K562 (cell line): Measurements from ENCODE around the gene PPIF. TPM values are rescaled to one million over a fixed set of nuclear protein-coding genes. Genes with fewer than 3 reads are reported as not detected.
A peak's percentile ranks its signal among the peaks of the same experiment; 100 is the strongest.

Source experiments
- BACH1 ChIP-seq: fragments of 200-800 bp; sonication (Bioruptor generic); IDR thresholded peaks from 2 replicates; pipeline ENCODE4 v1.6.1; 2016; ENCODE audit warnings: missing genetic modification characterization, missing compliant biosample characterization
- CBX5 ChIP-seq: IDR thresholded peaks from 2 replicates; pipeline ENCODE4 v1.6.1; 2014; ENCODE audit warnings: low read depth, borderline replicate concordance
- FOXA1 ChIP-seq: fragments of 450-650 bp; IDR thresholded peaks from 2 replicates; pipeline ENCODE4 v1.6.1; 2016; ENCODE audit warnings: mild to moderate bottlenecking, borderline replicate concordance
- FOXK2 ChIP-seq, 2 experiments: fragments of 450-650 bp; IDR thresholded peaks in 1 of 2; conservative IDR thresholded peaks in 1 of 2; 2 replicates each; pipeline ENCODE4 v1.6.1; 2016; ENCODE audit warnings: low read depth in 2 of 2, mild to moderate bottlenecking in 1 of 2
- GATAD2B ChIP-seq: fragments of 450-650 bp; IDR thresholded peaks from 2 replicates; pipeline ENCODE4 v1.6.1; 2017; ENCODE audit warnings: mild to moderate bottlenecking, borderline replicate concordance
- LCOR ChIP-seq: sonication (generic); formaldehyde crosslinking; IDR thresholded peaks from 2 replicates; pipeline ENCODE4 v1.8.0; 2022; ENCODE audit warnings: mild to moderate bottlenecking, missing genetic modification reagents
- MAZ ChIP-seq, 2 experiments: fragments of 450-650 bp in 1 of 2; sonication (generic) in 1 of 2; formaldehyde crosslinking; IDR thresholded peaks in 1 of 2; conservative IDR thresholded peaks in 1 of 2; 2 replicates each; pipeline versions ENCODE4 v1.4.0 to v1.5.0; 2020; ENCODE audit warnings: mild to moderate bottlenecking in 1 of 2, missing genetic modification reagents in 1 of 2
- MTA2 ChIP-seq: fragments of 450-650 bp; IDR thresholded peaks from 2 replicates; pipeline ENCODE4 v1.6.1; 2016; ENCODE audit warnings: low read depth
- PML ChIP-seq: IDR thresholded peaks from 2 replicates; pipeline ENCODE4 v1.6.1; 2012; ENCODE audit warnings: low read length, inconsistent platforms
- SMARCC2 ChIP-seq: fragments of 450-650 bp; IDR thresholded peaks from 2 replicates; pipeline ENCODE4 v1.6.1; 2017; ENCODE audit warnings: antibody characterized with exemption, moderate library complexity, mild to moderate bottlenecking, low read depth
- SMC3 ChIP-seq: conservative IDR thresholded peaks from 2 replicates; pipeline ENCODE4 v1.6.1; 2011; ENCODE audit warnings: low read depth, low read length, improper control_type of control experiment; ENCODE audit not compliant: insufficient read depth
- STAT5B ChIP-seq: fragments of 250-450 bp; sonication (Bioruptor Pico); IDR thresholded peaks from 2 replicates; pipeline ENCODE4 v1.8.0; 2021; ENCODE audit warnings: mild to moderate bottlenecking, inconsistent platforms
- YY1 ChIP-seq, 3 experiments: IDR thresholded peaks; 2 replicates each; pipeline ENCODE4 v1.6.1; 2011; ENCODE audit warnings: low read length in 2 of 3, mild to moderate bottlenecking in 2 of 3, moderate library complexity in 2 of 3, borderline replicate concordance in 1 of 3, control low read depth in 1 of 3, low read depth in 1 of 3; ENCODE audit not compliant: insufficient read depth in 3 of 3, insufficient replicate concordance in 2 of 3, control insufficient read depth in 1 of 3, insufficient read length in 1 of 3; ENCODE audit errors: extremely low read depth in 1 of 3
- ZBTB11 ChIP-seq, 3 experiments: fragments of 200-800 bp in 1 of 3; fragments of 250-450 bp in 1 of 3; fragments of 450-650 bp in 1 of 3; sonication (Bioruptor Pico) in 1 of 3; sonication (Bioruptor generic) in 1 of 3; formaldehyde crosslinking in 1 of 3; IDR thresholded peaks; 2 replicates each; pipeline versions ENCODE4 v1.6.1 to v1.8.0; 2016 to 2022; ENCODE audit warnings: mild to moderate bottlenecking in 2 of 3, missing genetic modification characterization in 2 of 3, missing compliant biosample characterization in 1 of 3, moderate library complexity in 1 of 3
- ZNF124 ChIP-seq: sonication (generic); formaldehyde crosslinking; IDR thresholded peaks from 2 replicates; pipeline ENCODE4 v1.8.1; 2022; ENCODE audit warnings: missing genetic modification reagents
- ZNF134 ChIP-seq: fragments of 250-450 bp; sonication (Bioruptor Pico); conservative IDR thresholded peaks from 2 replicates; pipeline ENCODE4 v1.4.0; 2020
- ZNF75A ChIP-seq: fragments of 450-650 bp; formaldehyde crosslinking; IDR thresholded peaks from 2 replicates; pipeline ENCODE4 v1.4.0; 2020; ENCODE audit warnings: mild to moderate bottlenecking
- polyA plus RNA-seq, 8 experiments: library from polyadenylated mRNA; depleted of rRNA in 4 of 8; stranded (reverse) in 5 of 8; unstranded in 3 of 8; fragments of >200 nt; fragmentation: Nextera tagmentation in 2 of 8; fragmentation: Illumina TruSeq in 1 of 8; extraction: Ambion mirVana in 2 of 8; extraction: Trizol in 1 of 8; gene quantifications; 2 replicates each; pipeline versions ENCODE4 v1.2.1 to v1.2.3, GENCODE V29; 2011 to 2014; ENCODE audit warnings: inconsistent platforms in 1 of 8, missing spikeins in 1 of 8
- total RNA-seq, 7 experiments: library from RNA; depleted of rRNA in 6 of 7; stranded (reverse); fragments of >200 nt in 6 of 7; fragmentation: Illumina TruSeq in 2 of 7; extraction: Trizol in 2 of 7; gene quantifications; 2 replicates each; pipeline versions ENCODE4 v1.2.1 to v1.2.3, GENCODE V29; 2011 to 2021; ENCODE audit warnings: low replicate concordance in 1 of 7
- TF ChIP-seq, protein P1 (sequence below), 2 experiments: IDR thresholded peaks; 2 replicates each; pipeline ENCODE4 v1.6.1; 2012; ENCODE audit warnings: improper control_type of control experiment in 2 of 2, low read depth in 2 of 2, low read length in 2 of 2, borderline replicate concordance in 1 of 2

The PPIF gene
- total and polyA plus RNA-seq, 9 of the 15 experiments (the other 6 are each of a cell fraction or from before 2014, with no cell fraction given): 40.9 to 287 (median 117) TPM

- no peak for TF ChIP-seq MTA2
- peak; percentile 89; the same call in 1 of the 2 replicates for TF ChIP-seq GATAD2B
- peak; percentile 68 to 84; a peak in 3 of 4 replicates for TF ChIP-seq MAZ (CRISPR knock-in tag; conservative IDR thresholded peaks at IDR 0.05 in 1 of 2, IDR thresholded peaks at IDR 0.05 in 1 of 2)
- no peak for TF ChIP-seq BACH1 (tag)
- no peak for TF ChIP-seq FOXA1
- TF ChIP-seq, protein P1, sequence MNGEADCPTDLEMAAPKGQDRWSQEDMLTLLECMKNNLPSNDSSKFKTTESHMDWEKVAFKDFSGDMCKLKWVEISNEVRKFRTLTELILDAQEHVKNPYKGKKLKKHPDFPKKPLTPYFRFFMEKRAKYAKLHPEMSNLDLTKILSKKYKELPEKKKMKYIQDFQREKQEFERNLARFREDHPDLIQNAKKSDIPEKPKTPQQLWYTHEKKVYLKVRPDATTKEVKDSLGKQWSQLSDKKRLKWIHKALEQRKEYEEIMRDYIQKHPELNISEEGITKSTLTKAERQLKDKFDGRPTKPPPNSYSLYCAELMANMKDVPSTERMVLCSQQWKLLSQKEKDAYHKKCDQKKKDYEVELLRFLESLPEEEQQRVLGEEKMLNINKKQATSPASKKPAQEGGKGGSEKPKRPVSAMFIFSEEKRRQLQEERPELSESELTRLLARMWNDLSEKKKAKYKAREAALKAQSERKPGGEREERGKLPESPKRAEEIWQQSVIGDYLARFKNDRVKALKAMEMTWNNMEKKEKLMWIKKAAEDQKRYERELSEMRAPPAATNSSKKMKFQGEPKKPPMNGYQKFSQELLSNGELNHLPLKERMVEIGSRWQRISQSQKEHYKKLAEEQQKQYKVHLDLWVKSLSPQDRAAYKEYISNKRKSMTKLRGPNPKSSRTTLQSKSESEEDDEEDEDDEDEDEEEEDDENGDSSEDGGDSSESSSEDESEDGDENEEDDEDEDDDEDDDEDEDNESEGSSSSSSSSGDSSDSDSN (IDR thresholded peaks at IDR 0.05; ENCODE audit: borderline replicate concordance in 1 of 2, low read depth in 2 of 2, low read length in 2 of 2): no peak; a peak in 1 of 4 replicates
- TF ChIP-seq SMC3: peak; percentile 65
- no peak for TF ChIP-seq PML
- 0 out of 2 replicates have a peak, but pooled peaks have one; percentile 37 for TF ChIP-seq ZNF75A (CRISPR knock-in tag)
- TF ChIP-seq ZBTB11 (CRISPR knock-in tag; IDR thresholded peaks at IDR 0.05): peak in 1 of 3 experiments; percentile 58; a peak in 2 of 6 replicates
- TF ChIP-seq STAT5B: no peak
- TF ChIP-seq YY1 (IDR thresholded peaks at IDR 0.05; ENCODE audit: borderline replicate concordance in 1 of 3, control insufficient read depth in 1 of 3, extremely low read depth in 1 of 3, insufficient read depth in 3 of 3, insufficient read length in 1 of 3, insufficient replicate concordance in 2 of 3, low read depth in 1 of 3, low read length in 2 of 3): peak in 2 of 3 experiments; percentile 56 to 71
- no peak for TF ChIP-seq ZNF124 (CRISPR knock-in tag)
- TF ChIP-seq CBX5: 0 out of 2 replicates have a peak, but pooled peaks have one; percentile 31
- TF ChIP-seq FOXK2 (conservative IDR thresholded peaks at IDR 0.05 in 1 of 2, IDR thresholded peaks at IDR 0.05 in 1 of 2; ENCODE audit: low read depth in 2 of 2): no peak
- peak; percentile 80; the same call in 1 of the 2 replicates for TF ChIP-seq LCOR
- no peak for TF ChIP-seq ZNF134 (CRISPR knock-in tag)
- no peak; the same call in 1 of the 2 replicates for TF ChIP-seq SMARCC2
Measured at GRCh38 chr10:79347226-79347893, at the start of gene PPIF (continued).
